ENCODE measurements around the gene SIX3. TPM values are rescaled to one million over a fixed set of nuclear protein-coding genes. Genes with fewer than 3 reads are reported as not detected.

SIX3 gene
- total RNA-seq, 6 donors from 2014 or later = not detected

DNA sequence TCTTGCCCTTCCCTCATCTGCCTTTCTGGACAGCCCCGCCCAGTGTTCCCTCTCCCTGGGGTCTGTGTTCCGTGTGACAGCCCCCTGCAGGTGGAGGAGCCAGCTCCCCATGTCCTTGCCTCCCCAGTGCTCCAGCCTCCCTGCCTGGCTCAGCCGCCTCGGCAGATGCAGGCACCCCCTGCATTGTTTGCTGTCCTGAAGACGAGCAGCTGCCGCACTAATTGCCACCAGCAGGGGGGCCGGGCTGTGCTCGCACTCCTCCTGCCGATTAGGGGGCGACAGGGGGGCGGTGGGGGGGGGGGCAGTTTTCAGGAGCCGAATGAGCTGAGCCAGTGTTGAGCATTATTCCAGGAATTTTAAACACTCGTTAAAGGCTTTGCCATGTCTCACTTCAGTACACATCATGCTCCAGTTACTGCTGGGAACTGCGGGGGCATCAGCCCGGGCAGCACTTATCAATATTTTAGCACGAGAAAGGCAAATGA lies 23.3 kb downstream of the SIX3 start:
- Histone ChIP-seq H3K4me3 (no peak overlapping the region), H3K36me3 (no peaks in the 10 kb centered on the region), H3K4me1 (no peaks in the 10 kb centered on the region), H3K9me3 (no peaks in the 10 kb centered on the region), H3K27ac (no peak overlapping the region), H3K27me3 (no peaks in the 10 kb centered on the region)
- DNase-seq = no peak
- peak in 1 of 2 donors; percentile 12 for ATAC-seq (ENCODE audit: low FRiP score in 2 of 2)
- WGBS, 2 donors = 30 to 40% methylated on average over 7 to 14 of the region's 16 CpGs
- TF ChIP-seq POLR2A (IDR thresholded peaks at IDR 0.05) (no peak), EP300 (IDR thresholded peaks at IDR 0.05) (no peak), POLR2AphosphoS5 (IDR thresholded peaks at IDR 0.05) (no peak)
- TF ChIP-seq, protein P1, sequence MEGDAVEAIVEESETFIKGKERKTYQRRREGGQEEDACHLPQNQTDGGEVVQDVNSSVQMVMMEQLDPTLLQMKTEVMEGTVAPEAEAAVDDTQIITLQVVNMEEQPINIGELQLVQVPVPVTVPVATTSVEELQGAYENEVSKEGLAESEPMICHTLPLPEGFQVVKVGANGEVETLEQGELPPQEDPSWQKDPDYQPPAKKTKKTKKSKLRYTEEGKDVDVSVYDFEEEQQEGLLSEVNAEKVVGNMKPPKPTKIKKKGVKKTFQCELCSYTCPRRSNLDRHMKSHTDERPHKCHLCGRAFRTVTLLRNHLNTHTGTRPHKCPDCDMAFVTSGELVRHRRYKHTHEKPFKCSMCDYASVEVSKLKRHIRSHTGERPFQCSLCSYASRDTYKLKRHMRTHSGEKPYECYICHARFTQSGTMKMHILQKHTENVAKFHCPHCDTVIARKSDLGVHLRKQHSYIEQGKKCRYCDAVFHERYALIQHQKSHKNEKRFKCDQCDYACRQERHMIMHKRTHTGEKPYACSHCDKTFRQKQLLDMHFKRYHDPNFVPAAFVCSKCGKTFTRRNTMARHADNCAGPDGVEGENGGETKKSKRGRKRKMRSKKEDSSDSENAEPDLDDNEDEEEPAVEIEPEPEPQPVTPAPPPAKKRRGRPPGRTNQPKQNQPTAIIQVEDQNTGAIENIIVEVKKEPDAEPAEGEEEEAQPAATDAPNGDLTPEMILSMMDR (IDR thresholded peaks at IDR 0.05) = no peak

DNA sequence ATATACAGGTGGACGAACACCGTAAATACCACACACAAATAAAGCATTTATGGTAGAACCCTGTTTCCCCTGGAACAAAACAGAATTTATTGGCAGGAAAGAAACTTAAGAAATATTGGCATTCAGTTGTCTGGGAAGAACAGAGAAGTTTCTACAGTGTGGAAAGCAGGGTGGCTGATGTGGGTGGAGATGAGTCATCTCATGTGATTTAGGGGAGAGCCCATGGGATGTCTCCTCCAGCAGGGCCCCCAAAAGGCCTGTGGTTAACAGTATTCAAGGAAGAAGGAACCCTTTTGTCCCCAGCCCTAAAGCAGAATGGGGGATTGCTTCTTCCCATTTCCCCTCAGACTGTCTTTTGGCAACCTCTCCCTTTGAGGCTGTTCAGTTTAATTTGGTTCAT lies 24.2 kb downstream of the SIX3 start:
- WGBS, 2 donors = 88 to 98% methylated on average over 2 of the region's 2 CpGs
- no peak for TF ChIP-seq EP300 (IDR thresholded peaks at IDR 0.05)
- TF ChIP-seq POLR2A (IDR thresholded peaks at IDR 0.05) = no peak
- TF ChIP-seq, protein P1 (IDR thresholded peaks at IDR 0.05) = no peak
- no peak for TF ChIP-seq POLR2AphosphoS5 (IDR thresholded peaks at IDR 0.05)
- ATAC-seq (ENCODE audit: low FRiP score in 2 of 2) = peak in 1 of 2 donors; percentile 66
- Histone ChIP-seq H3K9me3 (no peaks in the 10 kb centered on the region), H3K27me3 (no peaks in the 10 kb centered on the region), H3K36me3 (no peaks in the 10 kb centered on the region), H3K4me1 (no peaks in the 10 kb centered on the region), H3K27ac (no peak overlapping the region), H3K4me3 (no peak overlapping the region)
- DNase-seq = no peak

DNA sequence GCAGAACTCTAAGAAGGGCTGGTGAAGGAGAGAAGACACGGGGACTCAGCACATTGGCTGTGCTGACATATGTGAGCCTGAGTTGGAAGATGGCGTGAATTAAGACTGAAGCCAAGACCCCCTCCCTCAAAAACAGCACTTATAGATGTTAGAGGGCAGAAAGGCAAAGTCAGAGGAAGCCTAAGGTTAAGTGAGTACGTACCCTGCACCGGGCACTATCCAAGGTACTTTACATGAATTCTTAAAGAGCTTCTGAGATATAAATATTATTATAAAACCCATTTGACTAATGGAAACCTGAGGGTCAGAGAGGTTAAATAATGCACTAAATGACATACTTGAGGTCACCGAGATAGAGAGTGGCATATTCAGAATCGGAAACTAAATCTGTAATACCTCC lies 25.6 kb downstream of the SIX3 start:
- no peak overlapping the region for H3K4me3 ChIP-seq
- WGBS, 2 donors = 73 to 77% methylated on average over 6 of the region's 6 CpGs
- H3K36me3 ChIP-seq = no peaks in the 10 kb centered on the region
- no peak overlapping the region for H3K27ac ChIP-seq
- H3K27me3 ChIP-seq = no peaks in the 10 kb centered on the region
- no peak for ATAC-seq (ENCODE audit: low FRiP score in 2 of 2)
- TF ChIP-seq POLR2A (IDR thresholded peaks at IDR 0.05) (no peak), POLR2AphosphoS5 (IDR thresholded peaks at IDR 0.05) (no peak), EP300 (IDR thresholded peaks at IDR 0.05) (no peak)
- TF ChIP-seq, protein P1 (IDR thresholded peaks at IDR 0.05) = no peak
- H3K9me3 ChIP-seq = no peaks in the 10 kb centered on the region
- H3K4me1 ChIP-seq = no peaks in the 10 kb centered on the region
- DNase-seq = no peak

DNA sequence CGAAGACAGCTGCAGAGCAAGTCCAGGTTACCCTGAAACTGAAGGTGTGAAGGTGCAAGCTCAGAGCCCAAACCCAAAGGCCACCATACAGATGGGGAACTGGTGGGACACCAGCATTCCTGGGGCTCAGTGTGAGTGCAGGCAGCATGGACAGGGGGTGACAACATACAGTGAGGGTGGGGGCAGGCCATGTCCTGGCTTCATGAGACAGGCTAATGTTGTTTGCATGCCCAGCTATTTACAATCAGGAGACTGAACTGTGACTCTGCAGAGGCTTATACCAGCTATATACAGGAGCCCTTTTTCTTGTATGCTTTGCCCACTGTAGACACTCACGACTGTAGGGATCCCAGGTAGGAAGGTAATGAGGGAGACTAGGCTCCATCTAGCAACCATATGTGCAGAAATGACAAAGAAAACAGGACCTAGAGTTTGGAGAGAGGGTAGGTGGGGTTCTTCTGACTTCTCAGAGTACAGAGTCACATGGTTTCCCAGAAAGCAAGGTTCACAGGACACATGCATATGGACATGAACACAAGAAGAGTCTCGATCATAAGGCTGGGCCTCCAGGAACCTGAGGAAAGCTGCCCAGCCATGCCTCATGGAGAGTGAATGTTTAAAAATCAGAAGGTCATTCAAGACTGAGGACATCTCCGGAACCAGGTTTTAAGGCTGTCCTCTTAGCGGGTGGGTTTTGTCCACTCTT lies 26.4 kb downstream of the SIX3 start:
- Histone ChIP-seq H3K4me3 (no peak overlapping the region), H3K4me1 (no peaks in the 10 kb centered on the region), H3K9me3 (no peaks in the 10 kb centered on the region), H3K36me3 (no peaks in the 10 kb centered on the region), H3K27me3 (no peaks in the 10 kb centered on the region), H3K27ac (no peak overlapping the region)
- no peak for ATAC-seq (ENCODE audit: low FRiP score in 2 of 2)
- DNase-seq = no peak
- WGBS, 2 donors = 83 to 92% methylated on average over 5 of the region's 5 CpGs
- TF ChIP-seq POLR2AphosphoS5 (IDR thresholded peaks at IDR 0.05) (no peak), EP300 (IDR thresholded peaks at IDR 0.05) (no peak), POLR2A (IDR thresholded peaks at IDR 0.05) (no peak)
- TF ChIP-seq, protein P1 (IDR thresholded peaks at IDR 0.05) = no peak

DNA sequence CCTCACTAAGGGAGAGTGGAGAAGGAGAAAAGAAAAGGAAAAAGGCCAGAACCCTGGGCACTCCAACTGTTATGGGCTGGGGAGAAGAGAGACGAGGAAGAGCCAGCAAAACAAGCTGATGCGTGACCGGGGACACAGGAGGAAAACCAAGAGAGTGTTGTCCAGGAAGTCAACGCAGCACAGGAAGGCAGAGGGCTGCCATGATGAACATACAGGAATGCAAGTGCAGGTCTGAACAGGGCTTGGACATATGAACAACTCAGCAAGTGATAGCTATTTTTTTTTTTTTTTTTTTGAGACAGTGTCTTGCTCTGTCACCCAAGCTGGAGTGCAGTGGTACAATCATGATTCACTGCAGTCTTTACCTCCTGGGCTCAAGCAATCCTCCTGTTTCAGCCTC lies 28.4 kb downstream of the SIX3 start:
- 80% methylated on average over 4 of the region's 4 CpGs for WGBS, 2 donors
- ATAC-seq (ENCODE audit: low FRiP score in 2 of 2) (no peak), DNase-seq (no peak)
- no peak for TF ChIP-seq POLR2A (IDR thresholded peaks at IDR 0.05)
- no peak overlapping the region for H3K27ac ChIP-seq
- H3K4me1 ChIP-seq = no peaks in the 10 kb centered on the region
- no peaks in the 10 kb centered on the region for H3K36me3 ChIP-seq
- H3K4me3 ChIP-seq = no peak overlapping the region
- no peaks in the 10 kb centered on the region for H3K27me3 ChIP-seq
- no peaks in the 10 kb centered on the region for H3K9me3 ChIP-seq
